ENCODE results near the gene GALNT16. TPM values are rescaled to one million over a fixed set of nuclear protein-coding genes. Genes with fewer than 3 reads are reported as not detected.

Gene GALNT16
- polyA plus RNA-seq, 3 donors, result 0.01 TPM; not detected in 2

GRCh38 chr14:69399750-69400149 is 139.8 kb downstream of the GALNT16 start:
- peaks cover 0 to 5% (median 0%) of the 10 kb centered on the region in 7 donors for H3K9me3 Mint-ChIP-seq
- WGBS (ENCODE audit: insufficient coverage), result 100% methylated on average over 8 of the region's 8 CpGs
- Histone ChIP-seq H4K20me1 (ENCODE audit: insufficient read depth, low read length) (peaks cover 32% of the 10 kb centered on the region), H3K4me2 (replicated peaks; ENCODE audit: extremely low read depth, low read length, poor library complexity, severe bottlenecking) (peak overlapping the region; percentile 92), H3K9ac (ENCODE audit: insufficient read depth, low read length, poor library complexity, severe bottlenecking) (no peak overlapping the region), H3K27ac (ENCODE audit: low read depth in 1 of 2, low read length in 2 of 2) (no peak overlapping the region), H3K9me3 (replicated peaks in 1 of 2; ENCODE audit: control insufficient read depth in 1 of 2, insufficient read depth in 1 of 2, low read length in 2 of 2) (no peaks in the 10 kb centered on the region), H3K4me1 (ENCODE audit: control insufficient read depth in 1 of 2, insufficient read depth in 2 of 2, low read length in 2 of 2) (peaks cover 35 to 48% of the 10 kb centered on the region in 2 donors), H2AFZ (ENCODE audit: insufficient read depth, low read depth, low read length, poor library complexity, severe bottlenecking) (no peak overlapping the region), H3K4me3 (replicated peaks in 1 of 3; ENCODE audit: low read depth in 2 of 3, low read length in 3 of 3) (peak overlapping the region in 1 of 3 experiments; percentile 99), H3K36me3 (replicated peaks in 1 of 2; ENCODE audit: control insufficient read depth in 1 of 2, insufficient read depth in 2 of 2, low read length in 2 of 2) (peaks cover 13 to 21% of the 10 kb centered on the region in 2 donors), H3K27me3 (ENCODE audit: control insufficient read depth in 2 of 2, insufficient read depth in 2 of 2, low read length in 2 of 2) (no peaks in the 10 kb centered on the region), H3K79me2 (ENCODE audit: insufficient read depth, low read length) (peaks cover 97% of the 10 kb centered on the region)
- H3K4me1 Mint-ChIP-seq, result peaks cover 49% of the 10 kb centered on the region
- H3K36me3 Mint-ChIP-seq, result peaks cover 20 to 30% of the 10 kb centered on the region in 2 donors
- H3K27me3 Mint-ChIP-seq (ENCODE audit: low read depth in 3 of 3), result no peaks in the 10 kb centered on the region
- peak overlapping the region in 1 of 7 donors; percentile 6 for H3K27ac Mint-ChIP-seq
- intact Hi-C loops (cut with micrococcal nuclease), result loop anchor here in 1 of 2 donors (5.0 to 10.0 kb wide), 2 partner anchors 368 to 1205 kb away; partner anchors contain the start of genes MED6 and SRSF5
- H3K4me3 Mint-ChIP-seq, result peak overlapping the region; percentile 92 to 96
- TF ChIP-seq, protein P1, sequence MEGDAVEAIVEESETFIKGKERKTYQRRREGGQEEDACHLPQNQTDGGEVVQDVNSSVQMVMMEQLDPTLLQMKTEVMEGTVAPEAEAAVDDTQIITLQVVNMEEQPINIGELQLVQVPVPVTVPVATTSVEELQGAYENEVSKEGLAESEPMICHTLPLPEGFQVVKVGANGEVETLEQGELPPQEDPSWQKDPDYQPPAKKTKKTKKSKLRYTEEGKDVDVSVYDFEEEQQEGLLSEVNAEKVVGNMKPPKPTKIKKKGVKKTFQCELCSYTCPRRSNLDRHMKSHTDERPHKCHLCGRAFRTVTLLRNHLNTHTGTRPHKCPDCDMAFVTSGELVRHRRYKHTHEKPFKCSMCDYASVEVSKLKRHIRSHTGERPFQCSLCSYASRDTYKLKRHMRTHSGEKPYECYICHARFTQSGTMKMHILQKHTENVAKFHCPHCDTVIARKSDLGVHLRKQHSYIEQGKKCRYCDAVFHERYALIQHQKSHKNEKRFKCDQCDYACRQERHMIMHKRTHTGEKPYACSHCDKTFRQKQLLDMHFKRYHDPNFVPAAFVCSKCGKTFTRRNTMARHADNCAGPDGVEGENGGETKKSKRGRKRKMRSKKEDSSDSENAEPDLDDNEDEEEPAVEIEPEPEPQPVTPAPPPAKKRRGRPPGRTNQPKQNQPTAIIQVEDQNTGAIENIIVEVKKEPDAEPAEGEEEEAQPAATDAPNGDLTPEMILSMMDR (IDR thresholded peaks at IDR 0.05), result no peak
- no peak for DNase-seq

- no peak overlapping the region for H2AFZ ChIP-seq (ENCODE audit: insufficient read depth, low read depth, low read length, poor library complexity, severe bottlenecking)
- intact Hi-C loops (cut with micrococcal nuclease), result no loop called here
- H3K27me3 ChIP-seq (ENCODE audit: control insufficient read depth in 2 of 2, insufficient read depth in 2 of 2, low read length in 2 of 2), result no peaks in the 10 kb centered on the region
- no peaks in the 10 kb centered on the region for H3K9me3 ChIP-seq (replicated peaks in 1 of 2; ENCODE audit: control insufficient read depth in 1 of 2, insufficient read depth in 1 of 2, low read length in 2 of 2)
- WGBS (ENCODE audit: insufficient coverage), result 91% methylated on average over 4 of the region's 6 CpGs
- Mint-ChIP-seq H3K27me3 (ENCODE audit: low read depth in 3 of 3) (no peaks in the 10 kb centered on the region), H3K9me3 (peaks cover 0 to 5% (median 0%) of the 10 kb centered on the region in 7 donors), H3K4me1 (peaks cover 50% of the 10 kb centered on the region), H3K4me3 (peak overlapping the region in 1 of 2 donors; percentile 96), H3K36me3 (peaks cover 17 to 29% of the 10 kb centered on the region in 2 donors), H3K27ac (peak overlapping the region in 1 of 7 donors; percentile 36)
- H3K79me2 ChIP-seq (ENCODE audit: insufficient read depth, low read length), result peaks cover 97% of the 10 kb centered on the region
- H3K27ac ChIP-seq (ENCODE audit: low read depth in 1 of 2, low read length in 2 of 2), result no peak overlapping the region
- peaks cover 36% of the 10 kb centered on the region for H4K20me1 ChIP-seq (ENCODE audit: insufficient read depth, low read length)
- peak overlapping the region in 1 of 3 experiments; percentile 99 for H3K4me3 ChIP-seq (replicated peaks in 1 of 3; ENCODE audit: low read depth in 2 of 3, low read length in 3 of 3)
- DNase-seq, result no peak
- H3K9ac ChIP-seq (ENCODE audit: insufficient read depth, low read length, poor library complexity, severe bottlenecking), result no peak overlapping the region
- H3K4me1 ChIP-seq (ENCODE audit: control insufficient read depth in 1 of 2, insufficient read depth in 2 of 2, low read length in 2 of 2), result peaks cover 35 to 48% of the 10 kb centered on the region in 2 donors
- H3K36me3 ChIP-seq (replicated peaks in 1 of 2; ENCODE audit: control insufficient read depth in 1 of 2, insufficient read depth in 2 of 2, low read length in 2 of 2), result peaks cover 9 to 21% of the 10 kb centered on the region in 2 donors
- H3K4me2 ChIP-seq (replicated peaks; ENCODE audit: extremely low read depth, low read length, poor library complexity, severe bottlenecking), result peak overlapping the region; percentile 92
- TF ChIP-seq, protein P1 (IDR thresholded peaks at IDR 0.05), result no peak
Observed at GRCh38 chr14:69400154-69400553, 140.2 kb downstream of the GALNT16 start.
